ENCODE measurements around the gene CACNA1B. TPM values are rescaled to one million over a fixed set of nuclear protein-coding genes. Genes with fewer than 3 reads are reported as not detected.

The CACNA1B gene
- total RNA-seq, 1 donor from 2014 or later, result 0.02 TPM

- Mint-ChIP-seq H3K4me1 (ENCODE audit: low read depth) (no peaks in the 10 kb centered on the region), H3K9me3 (no peaks in the 10 kb centered on the region), H3K4me3 (ENCODE audit: low read depth) (no peak overlapping the region), H3K36me3 (ENCODE audit: low read depth) (no peaks in the 10 kb centered on the region), H3K27me3 (ENCODE audit: low read depth) (no peaks in the 10 kb centered on the region), H3K27ac (no peak overlapping the region)
- intact Hi-C loops (cut with micrococcal nuclease), result no loop called here
- no peak for DNase-seq (ENCODE audit: low spot score)
These were observed 182.8 kb downstream of the CACNA1B start for GRCh38 chr9:138060365-138060764.

GRCh38 chr9:138060881-138061280 is 183.3 kb downstream of the CACNA1B start:
- Mint-ChIP-seq H3K27ac (no peak overlapping the region), H3K27me3 (ENCODE audit: low read depth) (no peaks in the 10 kb centered on the region), H3K4me1 (ENCODE audit: low read depth) (no peaks in the 10 kb centered on the region), H3K36me3 (ENCODE audit: low read depth) (no peaks in the 10 kb centered on the region), H3K9me3 (no peaks in the 10 kb centered on the region), H3K4me3 (ENCODE audit: low read depth) (no peak overlapping the region)
- intact Hi-C loops (cut with micrococcal nuclease), result no loop called here
- DNase-seq (ENCODE audit: low spot score), result no peak

GRCh38 chr9:138061631-138062030 is 184.0 kb downstream of the CACNA1B start:
- Mint-ChIP-seq H3K36me3 (ENCODE audit: low read depth) (no peaks in the 10 kb centered on the region), H3K4me3 (ENCODE audit: low read depth) (no peak overlapping the region), H3K27ac (no peak overlapping the region), H3K9me3 (no peaks in the 10 kb centered on the region), H3K27me3 (ENCODE audit: low read depth) (no peaks in the 10 kb centered on the region), H3K4me1 (ENCODE audit: low read depth) (no peaks in the 10 kb centered on the region)
- intact Hi-C loops (cut with micrococcal nuclease), result no loop called here
- DNase-seq (ENCODE audit: low spot score), result no peak

GRCh38 chr9:138062196-138062595 is 184.6 kb downstream of the CACNA1B start:
- intact Hi-C loops (cut with micrococcal nuclease), result no loop called here
- no peak for DNase-seq (ENCODE audit: low spot score)
- Mint-ChIP-seq H3K4me3 (ENCODE audit: low read depth) (no peak overlapping the region), H3K27ac (no peak overlapping the region), H3K9me3 (no peaks in the 10 kb centered on the region), H3K4me1 (ENCODE audit: low read depth) (no peaks in the 10 kb centered on the region), H3K36me3 (ENCODE audit: low read depth) (no peaks in the 10 kb centered on the region), H3K27me3 (ENCODE audit: low read depth) (no peaks in the 10 kb centered on the region)

- Mint-ChIP-seq H3K27ac (no peak overlapping the region), H3K27me3 (ENCODE audit: low read depth) (no peaks in the 10 kb centered on the region), H3K4me1 (ENCODE audit: low read depth) (no peaks in the 10 kb centered on the region), H3K36me3 (ENCODE audit: low read depth) (no peaks in the 10 kb centered on the region), H3K4me3 (ENCODE audit: low read depth) (no peak overlapping the region), H3K9me3 (no peaks in the 10 kb centered on the region)
- intact Hi-C loops (cut with micrococcal nuclease), result no loop called here
- DNase-seq (ENCODE audit: low spot score), result no peak
These were observed 185.5 kb downstream of the CACNA1B start for GRCh38 chr9:138063033-138063432.

GRCh38 chr9:138063785-138064184 is 186.2 kb downstream of the CACNA1B start:
- intact Hi-C loops (cut with micrococcal nuclease), result no loop called here
- no peaks in the 10 kb centered on the region for H3K4me1 Mint-ChIP-seq (ENCODE audit: low read depth)
- no peak for DNase-seq (ENCODE audit: low spot score)
- H3K36me3 Mint-ChIP-seq (ENCODE audit: low read depth), result no peaks in the 10 kb centered on the region
- H3K27ac Mint-ChIP-seq, result no peak overlapping the region
- H3K27me3 Mint-ChIP-seq (ENCODE audit: low read depth), result no peaks in the 10 kb centered on the region
- H3K9me3 Mint-ChIP-seq, result no peaks in the 10 kb centered on the region
- H3K4me3 Mint-ChIP-seq (ENCODE audit: low read depth), result no peak overlapping the region

- no peak overlapping the region for H3K4me3 Mint-ChIP-seq (ENCODE audit: low read depth)
- no peak overlapping the region for H3K27ac Mint-ChIP-seq
- H3K36me3 Mint-ChIP-seq (ENCODE audit: low read depth), result no peaks in the 10 kb centered on the region
- intact Hi-C loops (cut with micrococcal nuclease), result no loop called here
- DNase-seq (ENCODE audit: low spot score), result no peak
- H3K4me1 Mint-ChIP-seq (ENCODE audit: low read depth), result no peaks in the 10 kb centered on the region
- H3K9me3 Mint-ChIP-seq, result no peaks in the 10 kb centered on the region
- no peaks in the 10 kb centered on the region for H3K27me3 Mint-ChIP-seq (ENCODE audit: low read depth)
These were observed 187.0 kb downstream of the CACNA1B start for GRCh38 chr9:138064547-138064946.

GRCh38 chr9:138065287-138065686 is 187.7 kb downstream of the CACNA1B start:
- no peaks in the 10 kb centered on the region for H3K27me3 Mint-ChIP-seq (ENCODE audit: low read depth)
- intact Hi-C loops (cut with micrococcal nuclease), result no loop called here

GRCh38 chr9:138066049-138066448 is 188.5 kb downstream of the CACNA1B start:
- intact Hi-C loops (cut with micrococcal nuclease), result no loop called here
- no peaks in the 10 kb centered on the region for H3K4me1 Mint-ChIP-seq (ENCODE audit: low read depth)
- H3K4me3 Mint-ChIP-seq (ENCODE audit: low read depth), result no peak overlapping the region
- H3K27ac Mint-ChIP-seq, result no peak overlapping the region
- no peak for DNase-seq (ENCODE audit: low spot score)
- H3K27me3 Mint-ChIP-seq (ENCODE audit: low read depth), result no peaks in the 10 kb centered on the region
- H3K9me3 Mint-ChIP-seq, result no peaks in the 10 kb centered on the region
- H3K36me3 Mint-ChIP-seq (ENCODE audit: low read depth), result no peaks in the 10 kb centered on the region

More at GRCh38 chr9:138065287-138065686, 187.7 kb downstream of the CACNA1B start:
- no peak for DNase-seq (ENCODE audit: low spot score)
- H3K4me1 Mint-ChIP-seq (ENCODE audit: low read depth), result no peaks in the 10 kb centered on the region
- no peak overlapping the region for H3K27ac Mint-ChIP-seq
- no peaks in the 10 kb centered on the region for H3K9me3 Mint-ChIP-seq
- no peaks in the 10 kb centered on the region for H3K36me3 Mint-ChIP-seq (ENCODE audit: low read depth)
- no peak overlapping the region for H3K4me3 Mint-ChIP-seq (ENCODE audit: low read depth)

- H3K4me1 Mint-ChIP-seq (ENCODE audit: low read depth), result no peaks in the 10 kb centered on the region
- no peak overlapping the region for H3K27ac Mint-ChIP-seq
- no peak overlapping the region for H3K4me3 Mint-ChIP-seq (ENCODE audit: low read depth)
- intact Hi-C loops (cut with micrococcal nuclease), result no loop called here
- DNase-seq (ENCODE audit: low spot score), result no peak
- no peaks in the 10 kb centered on the region for H3K9me3 Mint-ChIP-seq
- no peaks in the 10 kb centered on the region for H3K27me3 Mint-ChIP-seq (ENCODE audit: low read depth)
- no peaks in the 10 kb centered on the region for H3K36me3 Mint-ChIP-seq (ENCODE audit: low read depth)
These were observed 190.2 kb downstream of the CACNA1B start for GRCh38 chr9:138067613-138068367.

GRCh38 chr9:138068601-138069035 is 191.0 kb downstream of the CACNA1B start:
- Mint-ChIP-seq H3K4me3 (ENCODE audit: low read depth) (no peak overlapping the region), H3K4me1 (ENCODE audit: low read depth) (no peaks in the 10 kb centered on the region), H3K27me3 (ENCODE audit: low read depth) (no peaks in the 10 kb centered on the region), H3K9me3 (no peaks in the 10 kb centered on the region), H3K36me3 (ENCODE audit: low read depth) (no peaks in the 10 kb centered on the region), H3K27ac (no peak overlapping the region)
- no peak for DNase-seq (ENCODE audit: low spot score)
- intact Hi-C loops (cut with micrococcal nuclease), result no loop called here

GRCh38 chr9:138069731-138070456 is 192.3 kb downstream of the CACNA1B start:
- Mint-ChIP-seq H3K4me1 (ENCODE audit: low read depth) (no peaks in the 10 kb centered on the region), H3K27ac (no peak overlapping the region), H3K4me3 (ENCODE audit: low read depth) (no peak overlapping the region), H3K27me3 (ENCODE audit: low read depth) (no peaks in the 10 kb centered on the region), H3K36me3 (ENCODE audit: low read depth) (no peaks in the 10 kb centered on the region), H3K9me3 (no peaks in the 10 kb centered on the region)
- no peak for DNase-seq (ENCODE audit: low spot score)
- intact Hi-C loops (cut with micrococcal nuclease), result no loop called here

GRCh38 chr9:138070815-138071214 is 193.2 kb downstream of the CACNA1B start:
- H3K36me3 Mint-ChIP-seq (ENCODE audit: low read depth), result no peaks in the 10 kb centered on the region
- no peaks in the 10 kb centered on the region for H3K4me1 Mint-ChIP-seq (ENCODE audit: low read depth)
- peak; percentile 3 for DNase-seq (ENCODE audit: low spot score)
- intact Hi-C loops (cut with micrococcal nuclease), result no loop called here
- H3K27ac Mint-ChIP-seq, result no peak overlapping the region
- no peaks in the 10 kb centered on the region for H3K9me3 Mint-ChIP-seq
- no peak overlapping the region for H3K4me3 Mint-ChIP-seq (ENCODE audit: low read depth)
- no peaks in the 10 kb centered on the region for H3K27me3 Mint-ChIP-seq (ENCODE audit: low read depth)
